ENCODE data around the gene TMEM151B. TPM values are rescaled to one million over a fixed set of nuclear protein-coding genes. Genes with fewer than 3 reads are reported as not detected.

The TMEM151B gene
- total RNA-seq, 4 donors from 2014 or later: 0.27 to 0.69 TPM; not detected in 2

GRCh38 chr6:44268095-44268628 is 2.1 kb upstream of the TMEM151B start:
- WGBS, 2 donors (ENCODE audit: low coverage in 1 of 2): 0 to 27% methylated on average over 1 to 4 of the region's 5 CpGs
- no peaks in the 10 kb centered on the region for H3K36me3 ChIP-seq
- H3K4me1 ChIP-seq: peaks cover 4 to 35% (median 18%) of the 10 kb centered on the region in 3 donors
- H3K4me3 ChIP-seq: no peak overlapping the region
- no peak overlapping the region for H3K27ac ChIP-seq
- TF ChIP-seq EP300 (IDR thresholded peaks at IDR 0.05) (no peak), POLR2AphosphoS5 (IDR thresholded peaks at IDR 0.05) (no peak), POLR2A (IDR thresholded peaks at IDR 0.05) (no peak)
- TF ChIP-seq, protein P1, sequence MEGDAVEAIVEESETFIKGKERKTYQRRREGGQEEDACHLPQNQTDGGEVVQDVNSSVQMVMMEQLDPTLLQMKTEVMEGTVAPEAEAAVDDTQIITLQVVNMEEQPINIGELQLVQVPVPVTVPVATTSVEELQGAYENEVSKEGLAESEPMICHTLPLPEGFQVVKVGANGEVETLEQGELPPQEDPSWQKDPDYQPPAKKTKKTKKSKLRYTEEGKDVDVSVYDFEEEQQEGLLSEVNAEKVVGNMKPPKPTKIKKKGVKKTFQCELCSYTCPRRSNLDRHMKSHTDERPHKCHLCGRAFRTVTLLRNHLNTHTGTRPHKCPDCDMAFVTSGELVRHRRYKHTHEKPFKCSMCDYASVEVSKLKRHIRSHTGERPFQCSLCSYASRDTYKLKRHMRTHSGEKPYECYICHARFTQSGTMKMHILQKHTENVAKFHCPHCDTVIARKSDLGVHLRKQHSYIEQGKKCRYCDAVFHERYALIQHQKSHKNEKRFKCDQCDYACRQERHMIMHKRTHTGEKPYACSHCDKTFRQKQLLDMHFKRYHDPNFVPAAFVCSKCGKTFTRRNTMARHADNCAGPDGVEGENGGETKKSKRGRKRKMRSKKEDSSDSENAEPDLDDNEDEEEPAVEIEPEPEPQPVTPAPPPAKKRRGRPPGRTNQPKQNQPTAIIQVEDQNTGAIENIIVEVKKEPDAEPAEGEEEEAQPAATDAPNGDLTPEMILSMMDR (IDR thresholded peaks at IDR 0.05): peak in 3 of 4 experiments; percentile 70 to 89 (median 80)
- no peaks in the 10 kb centered on the region for H3K9me3 ChIP-seq
- peaks cover 53% of the 10 kb centered on the region for H3K27me3 ChIP-seq
- no peak for ATAC-seq

GRCh38 chr6:44269178-44269920 is 901 bp upstream of the TMEM151B start:
- no CpG with 5 or more reads among the region's 1 CpG for WGBS, 2 donors (ENCODE audit: low coverage in 1 of 2)

GRCh38 chr6:44270526-44271405 is 516 bp downstream of the TMEM151B start:
- Histone ChIP-seq H3K36me3 (no peaks in the 10 kb centered on the region), H3K4me1 (peaks cover 0 to 21% (median 2%) of the 10 kb centered on the region in 3 donors), H3K9me3 (no peaks in the 10 kb centered on the region), H3K27me3 (peaks cover 79% of the 10 kb centered on the region), H3K4me3 (peak overlapping the region in 1 of 2 donors; percentile 52), H3K27ac (no peak overlapping the region)
- TF ChIP-seq POLR2A (IDR thresholded peaks at IDR 0.05): no peak
- TF ChIP-seq, protein P1 (IDR thresholded peaks at IDR 0.05): no peak
- no peak for TF ChIP-seq EP300 (IDR thresholded peaks at IDR 0.05)
- no peak for TF ChIP-seq POLR2AphosphoS5 (IDR thresholded peaks at IDR 0.05)
- 10 to 22% methylated on average over 2 to 6 of the region's 90 CpGs for WGBS, 2 donors (ENCODE audit: low coverage in 1 of 2)
- peak; percentile 7 for ATAC-seq

More at GRCh38 chr6:44269178-44269920, 901 bp upstream of the TMEM151B start:
- TF ChIP-seq POLR2A (IDR thresholded peaks at IDR 0.05) (no peak), EP300 (IDR thresholded peaks at IDR 0.05) (no peak), POLR2AphosphoS5 (IDR thresholded peaks at IDR 0.05) (no peak)
- TF ChIP-seq, protein P1 (IDR thresholded peaks at IDR 0.05): no peak
- Histone ChIP-seq H3K27ac (no peak overlapping the region), H3K9me3 (no peaks in the 10 kb centered on the region), H3K4me3 (no peak overlapping the region), H3K27me3 (peaks cover 65% of the 10 kb centered on the region), H3K36me3 (no peaks in the 10 kb centered on the region), H3K4me1 (peaks cover 1 to 23% (median 6%) of the 10 kb centered on the region in 3 donors)
- ATAC-seq: no peak

DNA sequence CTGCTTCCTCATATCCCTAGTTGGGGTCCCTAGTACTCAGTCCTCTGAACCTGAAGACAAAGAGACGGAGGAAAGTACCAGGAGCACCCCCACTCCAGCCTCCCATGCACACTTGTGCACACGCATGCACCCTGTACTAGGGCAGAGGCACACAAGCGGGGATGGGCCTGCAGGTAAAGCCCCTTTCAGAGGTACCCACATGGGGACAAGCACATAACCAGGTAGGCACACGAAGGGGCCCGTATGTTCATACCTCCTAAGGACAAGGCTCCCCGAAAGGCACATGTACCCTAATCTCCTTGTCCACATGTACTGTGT is 1.1 kb downstream of the TMEM151B start:
- no peak for ATAC-seq
- peaks cover 0 to 27% (median 4%) of the 10 kb centered on the region in 3 donors for H3K4me1 ChIP-seq
- 40% methylated on average over 1 of the region's 6 CpGs; no CpG with 5 or more reads in 1 of the 2 donors for WGBS, 2 donors (ENCODE audit: low coverage in 1 of 2)
- H3K9me3 ChIP-seq: no peaks in the 10 kb centered on the region
- TF ChIP-seq POLR2AphosphoS5 (IDR thresholded peaks at IDR 0.05): no peak
- no peak overlapping the region for H3K27ac ChIP-seq
- H3K4me3 ChIP-seq: no peak overlapping the region
- no peaks in the 10 kb centered on the region for H3K36me3 ChIP-seq
- peaks cover 85% of the 10 kb centered on the region for H3K27me3 ChIP-seq

- 18% methylated on average over 2 of the region's 3 CpGs; no CpG with 5 or more reads in 1 of the 2 donors for WGBS, 2 donors (ENCODE audit: low coverage in 1 of 2)
Measured at GRCh38 chr6:44271914-44272313, 1.7 kb downstream of the TMEM151B start.

More at GRCh38 chr6:44271914-44272313, 1.7 kb downstream of the TMEM151B start:
- TF ChIP-seq EP300 (IDR thresholded peaks at IDR 0.05): no peak
- TF ChIP-seq POLR2A (IDR thresholded peaks at IDR 0.05): no peak
- TF ChIP-seq POLR2AphosphoS5 (IDR thresholded peaks at IDR 0.05): no peak
- TF ChIP-seq, protein P1 (IDR thresholded peaks at IDR 0.05): no peak
- H3K4me3 ChIP-seq: no peak overlapping the region
- H3K9me3 ChIP-seq: no peaks in the 10 kb centered on the region
- H3K27me3 ChIP-seq: peaks cover 91% of the 10 kb centered on the region
- H3K27ac ChIP-seq: no peak overlapping the region
- H3K4me1 ChIP-seq: peaks cover 0 to 31% (median 4%) of the 10 kb centered on the region in 3 donors
- no peaks in the 10 kb centered on the region for H3K36me3 ChIP-seq
- ATAC-seq: no peak
